ENCODE data around the gene FKBP1A.
"Not testable (repeated sequence)": the region's sequence is repeated elsewhere in the genome, so short reads cannot be mapped to it uniquely, and the experiment has no call there.

The FKBP1A gene

GRCh38 chr20:1415667-1416468 is 23.0 kb upstream of the FKBP1A start:
- DNase-seq, result no peak

- DNase-seq, result no peak
These were observed 22.1 kb upstream of the FKBP1A start for GRCh38 chr20:1414982-1415381.

GRCh38 chr20:1405801-1406200 is 12.9 kb upstream of the FKBP1A start:
- DNase-seq, result no peak

- DNase-seq, result no peak
These were observed 10.8 kb upstream of the FKBP1A start for GRCh38 chr20:1403624-1404023.

GRCh38 chr20:1402149-1402548 is 9.3 kb upstream of the FKBP1A start:
- DNase-seq, result no peak

- no peak for DNase-seq
These were observed 8.6 kb upstream of the FKBP1A start for GRCh38 chr20:1401451-1401907.

GRCh38 chr20:1399678-1400366 is 7.0 kb upstream of the FKBP1A start:
- not testable (repeated sequence) for DNase-seq

- not testable (repeated sequence) for DNase-seq
These were observed 5.3 kb upstream of the FKBP1A start for GRCh38 chr20:1398185-1398584.

- DNase-seq, result no peak
These were observed 4.9 kb upstream of the FKBP1A start for GRCh38 chr20:1397710-1398109.

GRCh38 chr20:1396702-1397101 is 3.8 kb upstream of the FKBP1A start:
- DNase-seq, result no peak

- no peak for DNase-seq
These were observed 3.4 kb upstream of the FKBP1A start for GRCh38 chr20:1396264-1396663.

GRCh38 chr20:1394686-1395085 is 1.8 kb upstream of the FKBP1A start:
- no peak for DNase-seq

- no peak for DNase-seq
These were observed 641 bp upstream of the FKBP1A start for GRCh38 chr20:1393507-1393882.

- DNase-seq, result no peak
These were observed 486 bp downstream of the FKBP1A start for GRCh38 chr20:1392443-1392692.

- no peak for DNase-seq
These were observed 1.0 kb downstream of the FKBP1A start for GRCh38 chr20:1391640-1392442.

- DNase-seq, result peak; percentile 17
These were observed 2.1 kb downstream of the FKBP1A start for GRCh38 chr20:1390581-1391403.

- DNase-seq, result peak; percentile 32
These were observed 2.9 kb downstream of the FKBP1A start for GRCh38 chr20:1389703-1390580.

GRCh38 chr20:1388741-1389483 is 3.9 kb downstream of the FKBP1A start:
- peak; percentile 36 for DNase-seq

GRCh38 chr20:1388253-1388652 is 4.6 kb downstream of the FKBP1A start:
- DNase-seq, result no peak

- no peak for DNase-seq
These were observed 6.5 kb downstream of the FKBP1A start for GRCh38 chr20:1386323-1386722.
